ENCODE data around the gene ERC2. TPM values are rescaled to one million over a fixed set of nuclear protein-coding genes. Genes with fewer than 3 reads are reported as not detected.

Gene ERC2
- total RNA-seq, 1 donor from 2014 or later: 7.4 TPM

DNA sequence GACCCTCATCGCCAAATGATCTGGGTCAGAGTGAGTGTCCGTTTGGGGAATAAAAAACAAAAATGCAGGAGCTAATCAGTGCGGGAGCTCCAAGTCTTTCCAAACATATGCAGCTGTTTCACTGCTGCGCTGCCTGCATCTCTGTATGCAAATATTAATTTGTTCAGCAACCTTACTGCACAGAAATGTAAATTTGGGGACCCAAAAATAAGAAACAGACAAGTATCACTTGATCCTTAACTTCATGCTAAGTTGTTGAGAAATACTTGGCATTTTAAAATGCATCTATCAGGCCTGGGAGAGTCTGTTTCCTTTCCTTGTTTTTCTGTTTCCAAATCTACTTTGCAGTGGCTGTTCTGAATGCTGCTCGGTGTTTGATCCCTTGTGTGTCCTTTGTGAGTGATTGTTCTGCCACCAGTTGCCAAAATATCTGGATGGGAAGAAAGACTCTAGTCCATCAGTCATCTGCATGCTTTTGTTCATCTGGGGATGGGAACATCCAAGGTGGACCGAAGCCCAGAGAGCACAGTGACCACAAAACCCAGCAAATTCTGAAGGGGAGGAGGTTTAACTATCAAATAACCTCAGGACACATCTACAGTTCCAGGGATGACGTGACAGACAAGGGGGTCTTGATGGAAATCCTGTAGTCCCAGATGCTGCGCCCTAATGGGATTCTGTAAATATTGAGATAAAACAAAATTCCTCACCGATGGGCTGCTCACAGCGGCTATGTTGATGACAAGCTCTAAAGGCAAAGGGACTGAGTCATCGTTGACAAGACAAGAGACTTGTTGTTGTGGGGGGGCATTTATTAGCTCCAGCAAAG, 781.6 kb downstream of the ERC2 start:
- DNase-seq (ENCODE audit: low read depth): peak; percentile 81
- H3K9ac ChIP-seq (ENCODE audit: low read length): no peak overlapping the region
- FAIRE-seq: no peak
- no peaks in the 10 kb centered on the region for H3K9me3 ChIP-seq (ENCODE audit: insufficient read depth, low read depth, low read length)
- H3K4me2 ChIP-seq (ENCODE audit: low read length): peak overlapping the region; percentile 15
- no peaks in the 10 kb centered on the region for H4K20me1 ChIP-seq (ENCODE audit: insufficient read depth, low read length)
- H3K27me3 ChIP-seq (ENCODE audit: insufficient read depth, low read length): peaks cover 4% of the 10 kb centered on the region
- H3K27ac ChIP-seq (ENCODE audit: low read depth, low read length): no peak overlapping the region
- H3K4me3 ChIP-seq (ENCODE audit: insufficient read depth, low read depth, low read length): no peak overlapping the region
- TF ChIP-seq, protein P1, sequence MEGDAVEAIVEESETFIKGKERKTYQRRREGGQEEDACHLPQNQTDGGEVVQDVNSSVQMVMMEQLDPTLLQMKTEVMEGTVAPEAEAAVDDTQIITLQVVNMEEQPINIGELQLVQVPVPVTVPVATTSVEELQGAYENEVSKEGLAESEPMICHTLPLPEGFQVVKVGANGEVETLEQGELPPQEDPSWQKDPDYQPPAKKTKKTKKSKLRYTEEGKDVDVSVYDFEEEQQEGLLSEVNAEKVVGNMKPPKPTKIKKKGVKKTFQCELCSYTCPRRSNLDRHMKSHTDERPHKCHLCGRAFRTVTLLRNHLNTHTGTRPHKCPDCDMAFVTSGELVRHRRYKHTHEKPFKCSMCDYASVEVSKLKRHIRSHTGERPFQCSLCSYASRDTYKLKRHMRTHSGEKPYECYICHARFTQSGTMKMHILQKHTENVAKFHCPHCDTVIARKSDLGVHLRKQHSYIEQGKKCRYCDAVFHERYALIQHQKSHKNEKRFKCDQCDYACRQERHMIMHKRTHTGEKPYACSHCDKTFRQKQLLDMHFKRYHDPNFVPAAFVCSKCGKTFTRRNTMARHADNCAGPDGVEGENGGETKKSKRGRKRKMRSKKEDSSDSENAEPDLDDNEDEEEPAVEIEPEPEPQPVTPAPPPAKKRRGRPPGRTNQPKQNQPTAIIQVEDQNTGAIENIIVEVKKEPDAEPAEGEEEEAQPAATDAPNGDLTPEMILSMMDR (IDR thresholded peaks at IDR 0.05; ENCODE audit: insufficient read depth, low read depth, low read length): no peak
- TF ChIP-seq EZH2 (IDR thresholded peaks at IDR 0.05; ENCODE audit: insufficient read depth, low read length): no peak
- no peaks in the 10 kb centered on the region for H3K36me3 ChIP-seq (ENCODE audit: insufficient read depth, low read length)
- Mint-ChIP-seq H3K4me3 (ENCODE audit: unreplicated experiment) (no peak overlapping the region), H3K9me3 (ENCODE audit: unreplicated experiment) (no peaks in the 10 kb centered on the region), H3K4me1 (ENCODE audit: low read depth, unreplicated experiment) (peaks cover 8% of the 10 kb centered on the region), H3K27ac (ENCODE audit: unreplicated experiment) (no peak overlapping the region), H3K27me3 (ENCODE audit: low read depth, unreplicated experiment) (peaks cover 6% of the 10 kb centered on the region), H3K36me3 (ENCODE audit: low read depth, unreplicated experiment) (peaks cover 3% of the 10 kb centered on the region)
- no peak overlapping the region for H2AFZ ChIP-seq (ENCODE audit: low read depth, low read length)
- peaks cover 5% of the 10 kb centered on the region for H3K4me1 ChIP-seq (ENCODE audit: insufficient read depth, low read length)
- no peaks in the 10 kb centered on the region for H3K79me2 ChIP-seq (ENCODE audit: insufficient read depth, low read length)

DNA sequence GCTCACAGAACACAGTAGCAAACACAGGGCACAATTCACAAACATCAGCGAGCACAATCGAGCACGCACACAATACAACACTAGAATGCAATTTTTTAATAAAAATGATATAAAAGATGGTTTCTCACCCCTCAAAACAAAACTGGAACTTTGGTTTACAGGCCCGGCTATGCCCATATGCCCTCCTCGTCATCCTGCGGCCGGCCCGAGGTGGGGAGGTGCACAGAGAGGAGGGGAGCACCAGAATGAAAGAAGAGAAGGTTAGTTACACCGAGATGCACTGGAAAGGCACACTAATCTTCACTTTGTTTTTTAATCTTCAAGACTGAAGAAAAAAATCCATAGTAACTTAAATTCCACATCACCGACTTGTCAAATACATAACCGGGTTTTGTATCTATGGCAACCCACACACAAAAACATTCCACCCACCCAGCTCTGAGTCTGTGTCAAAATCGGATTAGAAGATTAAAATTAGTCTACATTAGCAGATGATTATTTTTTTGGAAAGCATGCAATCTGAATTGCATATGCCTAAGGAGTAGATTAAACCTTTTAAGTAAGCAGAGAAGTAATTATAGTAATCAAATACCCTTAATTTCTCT, 784.5 kb downstream of the ERC2 start:
- Histone ChIP-seq H3K4me1 (ENCODE audit: insufficient read depth, low read length) (peaks cover 5% of the 10 kb centered on the region), H2AFZ (ENCODE audit: low read depth, low read length) (no peak overlapping the region), H3K27me3 (ENCODE audit: insufficient read depth, low read length) (no peaks in the 10 kb centered on the region), H3K4me2 (ENCODE audit: low read length) (no peak overlapping the region), H3K79me2 (ENCODE audit: insufficient read depth, low read length) (no peaks in the 10 kb centered on the region), H3K27ac (ENCODE audit: low read depth, low read length) (no peak overlapping the region), H3K9me3 (ENCODE audit: insufficient read depth, low read depth, low read length) (no peaks in the 10 kb centered on the region), H3K36me3 (ENCODE audit: insufficient read depth, low read length) (no peaks in the 10 kb centered on the region), H3K4me3 (ENCODE audit: insufficient read depth, low read depth, low read length) (no peak overlapping the region), H3K9ac (ENCODE audit: low read length) (no peak overlapping the region), H4K20me1 (ENCODE audit: insufficient read depth, low read length) (no peaks in the 10 kb centered on the region)
- peak; percentile 21 for DNase-seq (ENCODE audit: low read depth)
- H3K4me1 Mint-ChIP-seq (ENCODE audit: low read depth, unreplicated experiment): peaks cover 6% of the 10 kb centered on the region
- peaks cover 1% of the 10 kb centered on the region for H3K27me3 Mint-ChIP-seq (ENCODE audit: low read depth, unreplicated experiment)
- peaks cover 5% of the 10 kb centered on the region for H3K9me3 Mint-ChIP-seq (ENCODE audit: unreplicated experiment)
- H3K36me3 Mint-ChIP-seq (ENCODE audit: low read depth, unreplicated experiment): peaks cover 3% of the 10 kb centered on the region
- H3K4me3 Mint-ChIP-seq (ENCODE audit: unreplicated experiment): no peak overlapping the region
- no peak for FAIRE-seq
- no peak overlapping the region for H3K27ac Mint-ChIP-seq (ENCODE audit: unreplicated experiment)
- TF ChIP-seq, protein P1 (IDR thresholded peaks at IDR 0.05; ENCODE audit: insufficient read depth, low read depth, low read length): no peak
- no peak for TF ChIP-seq EZH2 (IDR thresholded peaks at IDR 0.05; ENCODE audit: insufficient read depth, low read length)

GRCh38 chr3:55682461-55682860, 785.8 kb downstream of the ERC2 start:
- Mint-ChIP-seq H3K27ac (ENCODE audit: unreplicated experiment) (no peak overlapping the region), H3K9me3 (ENCODE audit: unreplicated experiment) (peaks cover 5% of the 10 kb centered on the region), H3K27me3 (ENCODE audit: low read depth, unreplicated experiment) (no peaks in the 10 kb centered on the region), H3K36me3 (ENCODE audit: low read depth, unreplicated experiment) (peaks cover 3% of the 10 kb centered on the region), H3K4me1 (ENCODE audit: low read depth, unreplicated experiment) (peaks cover 6% of the 10 kb centered on the region), H3K4me3 (ENCODE audit: unreplicated experiment) (no peak overlapping the region)
- Histone ChIP-seq H3K4me2 (ENCODE audit: low read length) (no peak overlapping the region), H4K20me1 (ENCODE audit: insufficient read depth, low read length) (no peaks in the 10 kb centered on the region), H3K4me3 (ENCODE audit: insufficient read depth, low read depth, low read length) (no peak overlapping the region), H3K79me2 (ENCODE audit: insufficient read depth, low read length) (no peaks in the 10 kb centered on the region), H3K9me3 (ENCODE audit: insufficient read depth, low read depth, low read length) (no peaks in the 10 kb centered on the region), H3K27me3 (ENCODE audit: insufficient read depth, low read length) (no peaks in the 10 kb centered on the region), H3K27ac (ENCODE audit: low read depth, low read length) (no peak overlapping the region), H2AFZ (ENCODE audit: low read depth, low read length) (no peak overlapping the region), H3K9ac (ENCODE audit: low read length) (no peak overlapping the region), H3K4me1 (ENCODE audit: insufficient read depth, low read length) (peaks cover 5% of the 10 kb centered on the region), H3K36me3 (ENCODE audit: insufficient read depth, low read length) (no peaks in the 10 kb centered on the region)
- TF ChIP-seq, protein P1 (IDR thresholded peaks at IDR 0.05; ENCODE audit: insufficient read depth, low read depth, low read length): no peak
- no peak for TF ChIP-seq EZH2 (IDR thresholded peaks at IDR 0.05; ENCODE audit: insufficient read depth, low read length)
- no peak for FAIRE-seq
- no peak for DNase-seq (ENCODE audit: low read depth)

Data from astrocyte (in vitro differentiated cells and primary cell).